MM.1S (cell line): ENCODE data around the gene WHRN.

ENCODE experiments used
- DNase-seq: peaks from one replicate; pipeline ENCODE4 v3.0.0-alpha.2; 2015
- H2AFZ ChIP-seq: fragments of 300-600 bp; sonication (generic); 2 replicates; pipeline ENCODE4 v1.6.0; 2016; ENCODE audit warnings: antibody characterized with exemption, low read length
- H3F3A ChIP-seq: fragments of 300-600 bp; sonication (generic); 2 replicates; pipeline ENCODE4 v1.6.1; 2016; ENCODE audit warnings: mild to moderate bottlenecking, antibody characterized with exemption, low read length, moderate library complexity, mixed read lengths; ENCODE audit not compliant: insufficient read depth
- H3K27ac ChIP-seq: fragments of 300-600 bp; sonication (generic); 2 replicates; pipeline ENCODE4 v1.5.1; 2016; ENCODE audit warnings: mild to moderate bottlenecking, low read length
- H3K27me3 ChIP-seq: fragments of 300-600 bp; sonication (generic); replicated peaks from 2 replicates; pipeline ENCODE4 v1.6.0; 2016; ENCODE audit warnings: low read length; ENCODE audit not compliant: insufficient read depth
- H3K36me3 ChIP-seq: fragments of 300-600 bp; sonication (generic); replicated peaks from 2 replicates; pipeline ENCODE4 v1.6.1; 2016; ENCODE audit warnings: mild to moderate bottlenecking, low read length, mixed read lengths; ENCODE audit not compliant: insufficient read depth
- H3K4me1 ChIP-seq: fragments of 300-600 bp; sonication (generic); 2 replicates; pipeline ENCODE4 v1.6.1; 2016; ENCODE audit warnings: low read length, mixed read lengths
- H3K4me2 ChIP-seq: fragments of 300-600 bp; sonication (generic); 2 replicates; pipeline ENCODE4 v1.6.0; 2016; ENCODE audit warnings: low read depth, low read length
- H3K4me3 ChIP-seq: fragments of 300-600 bp; sonication (generic); 2 replicates; pipeline ENCODE4 v1.5.1; 2016; ENCODE audit warnings: low read length, mixed read lengths
- H3K79me2 ChIP-seq: fragments of 300-600 bp; sonication (generic); 2 replicates; pipeline ENCODE4 v1.6.1; 2016; ENCODE audit warnings: mixed run types, low read length, mixed read lengths
- H3K9ac ChIP-seq: fragments of 300-600 bp; sonication (generic); 2 replicates; pipeline ENCODE4 v1.6.1; 2016; ENCODE audit warnings: low read length, mixed read lengths
- H3K9me2 ChIP-seq: fragments of 300-600 bp; sonication (generic); replicated peaks from 2 replicates; pipeline ENCODE4 v1.6.1; 2016; ENCODE audit warnings: mild to moderate bottlenecking, low read length, mixed read lengths; ENCODE audit not compliant: insufficient read depth
- H3K9me3 ChIP-seq: fragments of 300-600 bp; sonication (generic); replicated peaks from 2 replicates; pipeline ENCODE4 v1.6.1; 2016; ENCODE audit warnings: mild to moderate bottlenecking, low read length, mixed read lengths; ENCODE audit not compliant: insufficient read depth
- H4K20me1 ChIP-seq: fragments of 300-600 bp; sonication (generic); 2 replicates; pipeline ENCODE4 v1.6.1; 2016; ENCODE audit warnings: mild to moderate bottlenecking, low read length, moderate library complexity, mixed read lengths; ENCODE audit not compliant: insufficient read depth
- CTCF ChIP-seq: fragments of 300-600 bp; sonication (generic); IDR thresholded peaks from 2 replicates; pipeline ENCODE4 v1.5.1; 2016; ENCODE audit warnings: antibody characterized with exemption, low read length, mixed read lengths
- EZH2 ChIP-seq: fragments of 300-600 bp; sonication (generic); optimal IDR thresholded peaks from 2 replicates; pipeline ENCODE3; 2017; ENCODE audit warnings: low read depth, mild to moderate bottlenecking, antibody characterized with exemption, low read length, mixed read lengths
- EZH2phosphoT487 ChIP-seq: fragments of 300-600 bp; sonication (generic); IDR thresholded peaks from 2 replicates; pipeline ENCODE4 v1.6.1; 2018; ENCODE audit warnings: antibody characterized with exemption, low read length

Gene WHRN

GRCh38 chr9:114515528-114515927, 10.3 kb upstream of the WHRN start:
- H3K27me3 ChIP-seq, result no peaks in the 10 kb centered on the region
- no peak for DNase-seq
- H2AFZ ChIP-seq, result no peak overlapping the region
- peaks cover 19% of the 10 kb centered on the region for H3F3A ChIP-seq
- H3K79me2 ChIP-seq, result no peaks in the 10 kb centered on the region
- no peaks in the 10 kb centered on the region for H3K9me2 ChIP-seq
- no peak overlapping the region for H3K4me3 ChIP-seq
- H3K9ac ChIP-seq, result no peak overlapping the region
- TF ChIP-seq EZH2, result no peak
- no peak for TF ChIP-seq EZH2phosphoT487
- TF ChIP-seq CTCF, result no peak
- H3K36me3 ChIP-seq, result no peaks in the 10 kb centered on the region
- no peaks in the 10 kb centered on the region for H4K20me1 ChIP-seq
- no peaks in the 10 kb centered on the region for H3K9me3 ChIP-seq
- no peak overlapping the region for H3K4me2 ChIP-seq
- peaks cover 24% of the 10 kb centered on the region for H3K4me1 ChIP-seq
- no peak overlapping the region for H3K27ac ChIP-seq

GRCh38 chr9:114513959-114514267, 8.6 kb upstream of the WHRN start:
- no peaks in the 10 kb centered on the region for H3K9me2 ChIP-seq
- H3K27ac ChIP-seq, result peak overlapping the region; percentile 28; the same call in 1 of the 2 replicates
- TF ChIP-seq EZH2 (no peak), EZH2phosphoT487 (no peak), CTCF (no peak)
- peak overlapping the region; percentile 22; the same call in 1 of the 2 replicates for H3K9ac ChIP-seq
- peak overlapping the region; percentile 63 for H2AFZ ChIP-seq
- H3K4me1 ChIP-seq, result peaks cover 22% of the 10 kb centered on the region
- H3K36me3 ChIP-seq, result no peaks in the 10 kb centered on the region
- DNase-seq, result no peak
- no peak overlapping the region for H3K4me3 ChIP-seq
- H3K4me2 ChIP-seq, result peak overlapping the region; percentile 44
- peaks cover 17% of the 10 kb centered on the region for H3F3A ChIP-seq
- H3K9me3 ChIP-seq, result no peaks in the 10 kb centered on the region
- H3K27me3 ChIP-seq, result no peaks in the 10 kb centered on the region
- no peaks in the 10 kb centered on the region for H4K20me1 ChIP-seq
- no peaks in the 10 kb centered on the region for H3K79me2 ChIP-seq

GRCh38 chr9:114513055-114513958, 8.0 kb upstream of the WHRN start:
- H3K36me3 ChIP-seq, result no peaks in the 10 kb centered on the region
- no peaks in the 10 kb centered on the region for H3K9me2 ChIP-seq
- peak overlapping the region; percentile 28 for H3K27ac ChIP-seq
- peak overlapping the region; percentile 44 for H3K4me2 ChIP-seq
- H2AFZ ChIP-seq, result peak overlapping the region; percentile 63
- peak overlapping the region; percentile 22; the same call in 1 of the 2 replicates for H3K9ac ChIP-seq
- peaks cover 18% of the 10 kb centered on the region for H3K4me1 ChIP-seq
- H4K20me1 ChIP-seq, result no peaks in the 10 kb centered on the region
- H3K9me3 ChIP-seq, result no peaks in the 10 kb centered on the region
- no peaks in the 10 kb centered on the region for H3K27me3 ChIP-seq
- H3K79me2 ChIP-seq, result no peaks in the 10 kb centered on the region
- TF ChIP-seq CTCF (no peak), EZH2 (no peak), EZH2phosphoT487 (no peak)
- peaks cover 11% of the 10 kb centered on the region for H3F3A ChIP-seq
- peak; percentile 44 for DNase-seq
- H3K4me3 ChIP-seq, result no peak overlapping the region
